GM13977 (cell line): Measurements from ENCODE around the gene SLU7.

Experiments
- DNase-seq: peaks from one replicate; pipeline ENCODE4 v3.0.0; 2012; ENCODE audit warnings: low spot score
- CTCF ChIP-seq: IDR thresholded peaks from 2 replicates; pipeline ENCODE4 v1.5.1; 2012; ENCODE audit warnings: mild to moderate bottlenecking, control low read depth; ENCODE audit not compliant: insufficient read depth; ENCODE audit errors: extremely low read depth, missing control alignments
- in situ Hi-C: fragments of 300-500 bp; cut with MboI; formaldehyde crosslinking; loops from one replicate; pipeline ENCODE4 v1.12.0; 2022; ENCODE audit warnings: low sequenced_read_pairs, low pct_unique_long_range_greater_than_20kb, mixed read lengths, inconsistent platforms; ENCODE audit not compliant: unreplicated experiment

Gene SLU7

DNA sequence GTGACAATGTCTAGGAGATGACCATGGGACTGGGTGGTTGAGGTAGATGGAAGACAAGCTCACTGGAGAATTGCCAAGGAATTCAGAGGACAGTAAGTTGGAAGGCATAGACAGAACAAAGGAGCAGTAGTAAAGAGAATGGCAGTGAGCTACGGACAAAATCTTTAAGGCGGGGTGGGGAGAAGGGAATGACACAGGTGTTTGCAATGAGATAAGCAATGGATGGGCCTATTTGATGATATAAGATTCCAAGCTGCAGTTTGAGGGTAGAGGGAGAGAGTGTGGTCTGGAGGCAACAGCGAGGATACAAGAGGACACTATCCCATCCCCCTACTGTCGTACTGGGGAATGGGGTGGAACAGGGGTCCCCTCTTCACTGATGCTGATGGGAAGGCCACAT is 17.1 kb upstream of the SLU7 start:
- TF ChIP-seq CTCF: no peak
- DNase-seq: no peak
- in situ Hi-C loops: loop anchor here (5.0 kb wide), 1 partner anchor 46 kb away; no protein-coding TSS in a partner anchor

GRCh38 chr5:160435532-160435931 is 16.7 kb upstream of the SLU7 start:
- no peak for TF ChIP-seq CTCF
- in situ Hi-C loops: loop anchor here (5.0 kb wide), 1 partner anchor 47 kb away; no protein-coding TSS in a partner anchor
- DNase-seq: no peak

DNA sequence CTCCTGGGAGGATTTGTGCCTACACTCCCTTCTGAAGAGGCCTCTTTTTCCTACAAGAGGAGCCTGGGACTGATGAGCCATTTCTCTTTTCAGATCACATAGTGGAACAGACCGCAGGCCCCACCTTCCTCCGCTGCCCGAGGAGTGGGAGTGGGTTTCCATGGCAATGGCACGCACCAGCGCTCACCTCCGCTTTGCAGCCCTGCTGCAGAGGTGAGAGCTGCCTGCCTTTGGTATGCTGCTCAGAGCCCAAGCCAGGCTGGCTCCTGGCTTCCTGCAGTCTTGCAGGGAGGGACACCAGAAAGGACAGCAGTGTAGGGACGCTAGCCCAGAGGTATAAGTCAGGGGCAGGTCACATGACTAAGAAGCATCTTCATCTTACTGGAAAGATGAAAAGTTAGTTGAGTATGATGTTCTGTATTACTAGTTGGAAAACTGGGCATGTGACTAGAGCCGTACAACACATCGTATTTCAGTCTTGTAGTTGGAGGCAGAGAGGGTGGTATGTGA is 15.2 kb upstream of the SLU7 start:
- no peak for TF ChIP-seq CTCF
- in situ Hi-C loops: no loop called here
- peak; percentile 62 for DNase-seq

DNA sequence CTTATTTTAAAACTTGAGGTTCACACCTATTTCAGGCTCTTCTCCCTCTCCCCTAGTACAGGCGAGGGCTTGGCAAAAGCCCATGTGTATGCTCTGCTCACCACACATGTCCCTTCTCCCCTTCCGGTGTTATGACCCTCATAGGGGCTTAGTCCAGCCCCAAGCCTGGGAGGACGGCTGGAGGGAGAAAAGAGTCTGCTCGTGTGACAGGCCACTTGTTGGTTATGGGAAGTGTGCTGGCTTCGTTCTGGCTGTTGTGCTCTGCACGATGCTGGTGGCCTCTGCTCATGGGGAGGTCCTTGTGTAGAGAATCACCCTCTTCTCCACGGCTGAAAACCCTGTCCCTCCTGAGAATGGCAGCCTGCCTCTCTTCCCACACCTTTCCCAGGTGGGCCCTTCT is 13.9 kb upstream of the SLU7 start:
- no peak for DNase-seq
- in situ Hi-C loops: no loop called here
- TF ChIP-seq CTCF: no peak

DNA sequence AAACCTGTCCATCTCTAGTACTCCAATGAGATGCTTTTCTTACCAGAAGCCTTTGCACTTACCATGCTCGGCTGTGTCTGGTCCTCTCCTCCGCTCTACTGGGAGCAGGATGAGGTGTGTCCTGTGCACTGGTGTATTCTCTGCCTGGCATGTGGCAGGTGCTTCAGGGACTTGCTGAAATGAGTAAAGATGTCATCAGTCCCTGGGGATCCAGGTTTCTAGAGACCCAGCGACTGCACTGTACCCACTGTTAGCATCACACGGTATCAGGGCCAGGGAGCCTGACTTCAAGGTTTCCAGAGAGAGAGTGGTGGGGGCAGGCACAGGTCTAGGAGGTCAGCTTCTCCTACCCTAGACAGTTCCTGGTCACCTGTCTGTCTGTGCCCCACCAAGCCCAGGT is 13.3 kb upstream of the SLU7 start:
- DNase-seq: no peak
- in situ Hi-C loops: no loop called here
- no peak for TF ChIP-seq CTCF

DNA sequence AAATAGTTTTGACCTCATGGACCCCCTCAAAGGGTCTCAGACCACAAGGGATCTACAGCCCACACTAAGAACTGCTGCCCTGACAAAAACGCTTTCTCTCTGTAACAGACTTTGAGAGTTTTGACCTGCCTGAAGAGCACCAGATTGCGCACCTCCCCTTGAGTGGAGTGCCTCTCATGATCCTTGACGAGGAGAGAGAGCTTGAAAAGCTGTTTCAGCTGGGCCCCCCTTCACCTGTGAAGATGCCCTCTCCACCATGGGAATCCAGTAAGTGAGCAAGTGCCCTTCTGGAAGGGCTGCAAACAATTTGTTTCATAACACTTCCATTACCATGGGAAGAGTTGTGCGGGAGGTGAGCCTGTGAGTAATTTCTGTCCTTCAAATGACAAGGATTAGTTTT is 8.7 kb upstream of the SLU7 start:
- no peak for DNase-seq
- in situ Hi-C loops: no loop called here
- no peak for TF ChIP-seq CTCF

- TF ChIP-seq CTCF: no peak
- in situ Hi-C loops: no loop called here
- DNase-seq: no peak
Measured at GRCh38 chr5:160423099-160423498, 4.2 kb upstream of the SLU7 start.
